Ascending aorta (tissue), 2 donors: ENCODE measurements around the gene NID2. TPM values are rescaled to one million over a fixed set of nuclear protein-coding genes. Genes with fewer than 3 reads are reported as not detected.

ENCODE experiments used
- DNase-seq, 2 donors: peaks; one replicate each; pipeline ENCODE4 v3.0.0-alpha.2; 2019; ENCODE audit warnings: low spot score in 2 of 2
- H3K27ac ChIP-seq, 2 donors: fragments of 200-600 bp; sonication (generic); one replicate each; pipeline ENCODE4 v1.5.1; 2016 to 2017; ENCODE audit warnings: mild to moderate bottlenecking in 1 of 2
- H3K27me3 ChIP-seq: fragments of 200-600 bp; sonication (generic); one replicate; pipeline ENCODE4 v1.5.1; 2017
- H3K36me3 ChIP-seq, 2 donors: fragments of 200-600 bp; sonication (generic); one replicate each; pipeline ENCODE4 v1.5.1; 2016
- H3K4me1 ChIP-seq, 2 donors: fragments of 200-600 bp; sonication (generic); one replicate each; pipeline ENCODE4 v1.5.1; 2016 to 2017; ENCODE audit warnings: mild to moderate bottlenecking in 1 of 2
- H3K4me3 ChIP-seq, 2 donors: fragments of 200-600 bp; sonication (generic); one replicate each; pipeline ENCODE4 v1.5.1; 2016 to 2017; ENCODE audit warnings: mild to moderate bottlenecking in 1 of 2
- H3K9me3 ChIP-seq, 2 donors: fragments of 200-600 bp; sonication (generic); one replicate each; pipeline ENCODE4 v1.5.1; 2016
- intact Hi-C: fragments of 100-400 bp; cut with DNase I; formaldehyde crosslinking; loops from one replicate; pipeline ENCODE4 v1.15.1; 2023
- total RNA-seq: library from RNA; depleted of rRNA; stranded (reverse); fragments of >200 nt; gene quantifications from one replicate; pipeline ENCODE4 v1.1.0, GENCODE V29; 2016
- TF ChIP-seq, protein P1 (sequence below), 3 experiments: fragments of 200-600 bp in 2 of 3; fragments of 450-650 bp in 1 of 3; sonication (generic) in 2 of 3; IDR thresholded peaks; one replicate each; pipeline ENCODE4 v1.5.1; 2016 to 2019; ENCODE audit warnings: antibody characterized with exemption in 3 of 3, mild to moderate bottlenecking in 1 of 3, moderate library complexity in 1 of 3

Gene NID2
- total RNA-seq, 1 donor from 2014 or later: 12.2 TPM

DNA sequence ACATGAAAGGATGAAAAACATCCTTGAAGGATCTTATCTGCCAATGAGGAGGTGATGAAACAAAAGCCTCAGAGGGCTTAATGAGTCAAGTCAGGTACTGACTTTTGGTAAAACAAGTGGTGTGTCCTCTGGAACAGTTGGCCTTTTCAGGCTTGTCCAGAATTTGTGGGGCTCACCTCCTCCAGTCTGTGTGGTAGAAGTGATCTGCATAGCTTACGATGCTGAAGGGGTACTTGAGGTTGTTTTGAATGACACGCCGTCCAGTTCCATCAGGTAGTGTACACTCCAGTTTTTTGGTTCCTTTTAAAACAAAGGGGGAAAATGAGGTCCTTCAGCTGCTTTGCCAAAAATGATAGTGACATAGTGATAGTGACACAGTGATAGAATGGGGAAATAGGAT is 62.5 kb downstream of the NID2 start:
- Histone ChIP-seq H3K4me3 (no peak overlapping the region), H3K27ac (no peak overlapping the region), H3K4me1 (peaks cover 0 to 6% of the 10 kb centered on the region in 2 donors), H3K36me3 (peaks cover 52 to 90% of the 10 kb centered on the region in 2 donors), H3K27me3 (no peaks in the 10 kb centered on the region), H3K9me3 (no peaks in the 10 kb centered on the region)
- TF ChIP-seq, protein P1, sequence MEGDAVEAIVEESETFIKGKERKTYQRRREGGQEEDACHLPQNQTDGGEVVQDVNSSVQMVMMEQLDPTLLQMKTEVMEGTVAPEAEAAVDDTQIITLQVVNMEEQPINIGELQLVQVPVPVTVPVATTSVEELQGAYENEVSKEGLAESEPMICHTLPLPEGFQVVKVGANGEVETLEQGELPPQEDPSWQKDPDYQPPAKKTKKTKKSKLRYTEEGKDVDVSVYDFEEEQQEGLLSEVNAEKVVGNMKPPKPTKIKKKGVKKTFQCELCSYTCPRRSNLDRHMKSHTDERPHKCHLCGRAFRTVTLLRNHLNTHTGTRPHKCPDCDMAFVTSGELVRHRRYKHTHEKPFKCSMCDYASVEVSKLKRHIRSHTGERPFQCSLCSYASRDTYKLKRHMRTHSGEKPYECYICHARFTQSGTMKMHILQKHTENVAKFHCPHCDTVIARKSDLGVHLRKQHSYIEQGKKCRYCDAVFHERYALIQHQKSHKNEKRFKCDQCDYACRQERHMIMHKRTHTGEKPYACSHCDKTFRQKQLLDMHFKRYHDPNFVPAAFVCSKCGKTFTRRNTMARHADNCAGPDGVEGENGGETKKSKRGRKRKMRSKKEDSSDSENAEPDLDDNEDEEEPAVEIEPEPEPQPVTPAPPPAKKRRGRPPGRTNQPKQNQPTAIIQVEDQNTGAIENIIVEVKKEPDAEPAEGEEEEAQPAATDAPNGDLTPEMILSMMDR (IDR thresholded peaks at IDR 0.05): no peak
- no peak for DNase-seq
- intact Hi-C loops: no loop called here

DNA sequence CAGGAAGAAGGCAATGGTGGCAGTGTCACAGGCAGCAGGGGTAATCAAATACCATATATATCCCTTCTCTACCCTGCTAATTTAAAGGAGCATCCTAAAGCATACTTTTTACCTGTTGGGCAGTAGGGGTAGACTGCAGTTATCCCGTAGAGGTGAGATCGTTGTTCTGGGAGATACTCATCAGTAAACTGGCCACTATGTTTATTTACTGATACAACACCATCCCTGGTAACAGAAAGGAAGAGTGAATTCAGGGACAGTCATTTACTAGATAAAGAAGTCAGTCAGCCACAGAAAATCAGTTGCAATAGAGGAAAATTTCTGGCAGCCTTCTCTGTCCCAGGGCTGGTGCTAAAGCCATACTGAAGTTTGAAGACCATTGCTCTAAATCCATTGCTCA is 63.2 kb downstream of the NID2 start:
- Histone ChIP-seq H3K4me1 (peaks cover 0 to 6% of the 10 kb centered on the region in 2 donors), H3K9me3 (no peaks in the 10 kb centered on the region), H3K27ac (no peak overlapping the region), H3K4me3 (no peak overlapping the region), H3K36me3 (peaks cover 48 to 90% of the 10 kb centered on the region in 2 donors), H3K27me3 (no peaks in the 10 kb centered on the region)
- intact Hi-C loops: no loop called here
- TF ChIP-seq, protein P1 (IDR thresholded peaks at IDR 0.05): no peak
- no peak for DNase-seq

DNA sequence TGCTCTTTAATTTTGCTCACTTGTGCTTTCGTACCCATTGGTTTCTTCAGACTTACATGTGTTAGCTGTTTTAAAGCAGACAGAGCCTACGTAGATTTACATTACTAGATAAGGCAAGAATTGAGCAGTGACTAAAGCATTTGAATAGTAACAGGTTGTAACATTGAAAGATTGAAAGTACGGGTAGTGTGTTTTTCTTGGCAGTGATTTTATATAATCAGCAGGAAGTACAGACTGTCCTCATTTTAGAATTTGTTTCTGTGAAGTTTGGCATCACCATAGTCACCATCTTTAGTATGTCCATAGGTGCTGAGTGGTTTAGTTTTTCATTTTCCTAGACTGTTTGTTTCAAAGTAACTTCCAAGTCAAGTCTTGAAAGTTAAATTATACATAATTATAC is 65.5 kb downstream of the NID2 start:
- H3K36me3 ChIP-seq: peaks cover 49 to 89% of the 10 kb centered on the region in 2 donors
- H3K4me3 ChIP-seq: no peak overlapping the region
- peak overlapping the region in 1 of 2 donors; percentile 16 for H3K27ac ChIP-seq
- TF ChIP-seq, protein P1 (IDR thresholded peaks at IDR 0.05): no peak
- DNase-seq: no peak
- no peaks in the 10 kb centered on the region for H3K27me3 ChIP-seq
- intact Hi-C loops: no loop called here
- no peaks in the 10 kb centered on the region for H3K9me3 ChIP-seq
- peaks cover 0 to 6% of the 10 kb centered on the region in 2 donors for H3K4me1 ChIP-seq

- H3K36me3 ChIP-seq: peaks cover 42 to 85% of the 10 kb centered on the region in 2 donors
- TF ChIP-seq, protein P1 (IDR thresholded peaks at IDR 0.05): no peak
- no peaks in the 10 kb centered on the region for H3K9me3 ChIP-seq
- no peak for DNase-seq
- H3K4me1 ChIP-seq: peaks cover 0 to 6% of the 10 kb centered on the region in 2 donors
- intact Hi-C loops: no loop called here
- H3K27me3 ChIP-seq: no peaks in the 10 kb centered on the region
- H3K4me3 ChIP-seq: no peak overlapping the region
- no peak overlapping the region for H3K27ac ChIP-seq
These were observed 66.3 kb downstream of the NID2 start for GRCh38 chr14:52002542-52002941.

DNA sequence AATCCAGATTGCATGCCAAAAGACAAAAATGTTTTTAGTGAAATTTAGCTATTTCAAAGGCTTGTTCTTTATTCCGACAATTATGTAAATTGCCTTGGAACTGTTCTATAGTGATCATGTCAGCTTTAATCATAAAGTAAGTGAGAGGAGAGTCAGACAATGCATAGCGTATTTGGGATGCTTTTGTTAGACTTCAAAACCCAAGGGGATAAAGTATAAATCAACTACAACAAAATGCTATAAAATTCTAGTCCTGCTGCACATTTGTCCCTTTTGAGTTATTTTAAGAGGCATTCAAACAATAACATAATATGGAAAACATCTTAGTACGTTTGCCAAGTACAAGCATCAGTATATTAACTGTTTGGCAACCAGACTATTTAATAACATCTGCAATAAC is 68.2 kb downstream of the NID2 start:
- peaks cover 0 to 6% of the 10 kb centered on the region in 2 donors for H3K4me1 ChIP-seq
- intact Hi-C loops: no loop called here
- no peaks in the 10 kb centered on the region for H3K9me3 ChIP-seq
- DNase-seq: no peak
- TF ChIP-seq, protein P1 (IDR thresholded peaks at IDR 0.05): no peak
- H3K4me3 ChIP-seq: no peak overlapping the region
- no peaks in the 10 kb centered on the region for H3K27me3 ChIP-seq
- peaks cover 33 to 72% of the 10 kb centered on the region in 2 donors for H3K36me3 ChIP-seq
- H3K27ac ChIP-seq: no peak overlapping the region

DNA sequence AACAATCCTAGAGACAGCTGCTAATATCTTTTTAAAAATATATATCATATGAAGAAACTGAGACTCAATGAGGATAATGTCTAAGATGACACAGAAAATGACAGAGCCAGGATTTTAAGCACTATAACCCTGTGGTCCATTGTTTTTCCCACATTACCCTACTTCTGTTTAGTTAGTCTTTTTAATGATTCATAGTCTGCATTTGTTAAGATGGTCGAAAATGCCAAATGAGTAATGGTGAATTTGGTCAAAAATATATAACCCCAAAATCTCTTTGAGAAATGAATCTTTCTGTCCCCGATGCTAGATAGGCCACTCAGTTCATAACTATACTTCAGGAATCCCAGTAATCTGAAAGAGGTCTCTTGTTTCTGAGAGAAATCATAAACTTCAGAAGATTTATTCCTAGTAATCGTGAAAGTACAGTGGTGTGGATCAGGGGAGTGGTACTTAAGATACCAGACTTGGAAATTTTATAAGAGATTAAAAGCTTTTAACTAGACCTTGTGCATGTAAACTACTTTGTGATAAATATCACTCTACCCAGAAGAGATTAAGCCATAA is 68.8 kb downstream of the NID2 start:
- intact Hi-C loops: no loop called here
- Histone ChIP-seq H3K4me1 (peaks cover 0 to 6% of the 10 kb centered on the region in 2 donors), H3K4me3 (no peak overlapping the region), H3K27ac (no peak overlapping the region), H3K9me3 (no peaks in the 10 kb centered on the region), H3K36me3 (peaks cover 28 to 66% of the 10 kb centered on the region in 2 donors), H3K27me3 (no peaks in the 10 kb centered on the region)
- TF ChIP-seq, protein P1 (IDR thresholded peaks at IDR 0.05): no peak
- no peak for DNase-seq
